ENCODE results near the gene UROC1.

Gene UROC1

GRCh38 chr3:126512026-126512425, 5.5 kb downstream of the UROC1 start:
- H3K27ac ChIP-seq = no peak overlapping the region
- TF ChIP-seq, protein P1, sequence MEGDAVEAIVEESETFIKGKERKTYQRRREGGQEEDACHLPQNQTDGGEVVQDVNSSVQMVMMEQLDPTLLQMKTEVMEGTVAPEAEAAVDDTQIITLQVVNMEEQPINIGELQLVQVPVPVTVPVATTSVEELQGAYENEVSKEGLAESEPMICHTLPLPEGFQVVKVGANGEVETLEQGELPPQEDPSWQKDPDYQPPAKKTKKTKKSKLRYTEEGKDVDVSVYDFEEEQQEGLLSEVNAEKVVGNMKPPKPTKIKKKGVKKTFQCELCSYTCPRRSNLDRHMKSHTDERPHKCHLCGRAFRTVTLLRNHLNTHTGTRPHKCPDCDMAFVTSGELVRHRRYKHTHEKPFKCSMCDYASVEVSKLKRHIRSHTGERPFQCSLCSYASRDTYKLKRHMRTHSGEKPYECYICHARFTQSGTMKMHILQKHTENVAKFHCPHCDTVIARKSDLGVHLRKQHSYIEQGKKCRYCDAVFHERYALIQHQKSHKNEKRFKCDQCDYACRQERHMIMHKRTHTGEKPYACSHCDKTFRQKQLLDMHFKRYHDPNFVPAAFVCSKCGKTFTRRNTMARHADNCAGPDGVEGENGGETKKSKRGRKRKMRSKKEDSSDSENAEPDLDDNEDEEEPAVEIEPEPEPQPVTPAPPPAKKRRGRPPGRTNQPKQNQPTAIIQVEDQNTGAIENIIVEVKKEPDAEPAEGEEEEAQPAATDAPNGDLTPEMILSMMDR (conservative IDR thresholded peaks at IDR 0.05) = no peak
- TF ChIP-seq ZFX (IDR thresholded peaks at IDR 0.05) = no peak

- no peak overlapping the region for H3K27ac ChIP-seq
- TF ChIP-seq ZFX (IDR thresholded peaks at IDR 0.05) = no peak
- TF ChIP-seq, protein P1 (conservative IDR thresholded peaks at IDR 0.05) = no peak
Observed at GRCh38 chr3:126511291-126511690, 6.3 kb downstream of the UROC1 start.

DNA sequence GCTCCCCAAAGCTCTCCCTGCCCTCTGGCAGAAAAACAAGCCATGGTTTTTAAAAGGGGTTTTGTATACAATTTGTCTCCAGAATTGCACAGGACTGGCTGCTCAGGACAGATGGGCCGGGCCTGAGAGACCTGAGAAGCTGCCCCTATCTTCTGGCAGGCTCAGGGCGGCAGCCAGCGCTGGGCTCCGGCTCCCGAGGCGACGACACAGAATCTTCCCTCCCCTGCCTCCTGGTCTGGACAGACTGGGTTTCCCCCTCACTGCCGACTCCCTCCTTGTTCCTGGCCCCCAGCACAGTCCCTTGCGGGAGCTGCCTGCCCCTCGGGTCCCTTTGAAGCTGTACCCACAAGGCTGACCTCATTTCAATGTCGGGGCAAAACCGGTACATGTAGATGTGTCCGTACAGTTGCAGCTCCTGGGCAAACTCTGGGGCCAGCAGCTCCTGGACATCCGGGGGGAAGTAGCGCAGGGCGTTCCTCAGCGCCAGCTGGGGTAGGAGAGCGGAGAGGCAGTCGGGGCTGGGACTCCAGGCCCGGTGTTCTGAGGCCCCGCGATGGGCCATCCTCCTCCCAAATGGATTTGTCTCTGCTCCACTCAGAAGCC, 7.2 kb downstream of the UROC1 start:
- H3K27ac ChIP-seq = no peak overlapping the region
- TF ChIP-seq, protein P1 (conservative IDR thresholded peaks at IDR 0.05) = no peak
- TF ChIP-seq ZFX (IDR thresholded peaks at IDR 0.05) = no peak

GRCh38 chr3:126509597-126510307, 7.8 kb downstream of the UROC1 start:
- TF ChIP-seq, protein P1 (conservative IDR thresholded peaks at IDR 0.05) = no peak
- no peak for TF ChIP-seq ZFX (IDR thresholded peaks at IDR 0.05)

GRCh38 chr3:126508564-126508964, 9.0 kb downstream of the UROC1 start:
- TF ChIP-seq, protein P1 (conservative IDR thresholded peaks at IDR 0.05) = no peak
- no peak for TF ChIP-seq ZFX (IDR thresholded peaks at IDR 0.05)
- H3K27ac ChIP-seq = no peak overlapping the region

More at GRCh38 chr3:126509597-126510307, 7.8 kb downstream of the UROC1 start:
- H3K27ac ChIP-seq = no peak overlapping the region

DNA sequence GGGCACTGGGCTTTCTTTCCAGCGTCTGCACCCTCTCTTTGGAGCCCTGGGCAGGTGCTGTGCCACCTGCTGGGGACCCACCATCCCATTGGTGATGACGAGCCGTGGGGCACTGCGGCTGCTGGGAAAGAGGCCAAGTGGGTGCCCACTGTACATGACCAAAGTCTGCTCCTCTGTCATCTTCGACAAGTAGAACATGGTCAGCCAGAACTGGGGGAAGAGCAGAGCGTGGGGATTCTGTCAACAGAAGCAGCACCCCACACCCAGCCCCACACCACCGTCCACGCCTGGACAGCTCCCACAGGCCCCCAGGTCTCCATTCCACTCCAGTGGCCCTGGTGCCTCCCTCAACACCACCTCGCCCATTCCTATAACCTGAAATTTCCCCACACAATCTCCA, 9.7 kb downstream of the UROC1 start:
- H3K27ac ChIP-seq = no peak overlapping the region
- TF ChIP-seq, protein P1 (conservative IDR thresholded peaks at IDR 0.05) = no peak
- no peak for TF ChIP-seq ZFX (IDR thresholded peaks at IDR 0.05)

DNA sequence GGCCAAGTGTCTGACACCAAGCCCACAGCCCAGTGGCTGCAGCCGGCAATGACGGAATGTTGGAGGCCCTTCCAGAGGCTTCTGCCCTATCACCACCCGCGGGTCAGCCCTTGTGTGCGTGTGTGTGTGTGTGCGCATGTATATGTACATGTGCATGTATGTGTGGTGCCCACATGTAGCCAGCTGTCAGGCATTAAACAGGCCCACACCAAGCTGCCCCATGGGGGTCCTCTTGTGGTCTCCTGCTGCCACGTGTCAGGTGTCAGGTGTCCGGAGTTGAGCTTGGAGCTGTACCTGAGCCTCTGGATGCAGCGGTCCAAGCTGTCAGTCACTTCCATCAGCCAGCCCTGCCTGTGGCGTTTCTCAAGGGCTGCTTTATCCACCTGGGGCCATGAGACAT, 13.9 kb downstream of the UROC1 start:
- no peak for TF ChIP-seq ZFX (IDR thresholded peaks at IDR 0.05)
- TF ChIP-seq, protein P1 (conservative IDR thresholded peaks at IDR 0.05) = no peak
- no peak overlapping the region for H3K27ac ChIP-seq

All from C4-2B (cell line).